SK-N-SH (cell line): ENCODE data around the gene CHRND. TPM values are rescaled to one million over a fixed set of nuclear protein-coding genes. Genes with fewer than 3 reads are reported as not detected.

Experiments
- CTCF ChIA-PET: fragments of 300-600, 350-600 bp; formaldehyde crosslinking; extraction: SDS; loops from one replicate; lab custom pipeline; 2021; lab: Yijun Ruan, JAX
- POLR2A ChIA-PET: fragments of 350-600 bp; sonication (Branson Sonifier 250); formaldehyde crosslinking; extraction: SDS; loops from one replicate; lab custom pipeline; 2020; ENCODE audit warnings: antibody characterized with exemption, inconsistent platforms; lab: Yijun Ruan, JAX
- DNase-seq: peaks from one replicate; pipeline ENCODE4 v3.0.0; 2012
- H2AFZ ChIP-seq: fragments of 200-600 bp; sonication (generic); 2 replicates; pipeline ENCODE4 v1.8.1; 2016; ENCODE audit warnings: antibody characterized with exemption, mild to moderate bottlenecking, low read depth
- H3F3A ChIP-seq: fragments of 200-600 bp; sonication (generic); replicated peaks from 2 replicates; pipeline ENCODE3; 2016; ENCODE audit warnings: antibody characterized with exemption, mild to moderate bottlenecking; ENCODE audit not compliant: insufficient read depth
- H3K27ac ChIP-seq, 2 experiments: fragments of 200-500 bp in 1 of 2; fragments of 200-600 bp in 1 of 2; sonication (Bioruptor generic) in 1 of 2; sonication (generic), shearing (Covaris generic) in 1 of 2; 2 replicates each; pipeline versions ENCODE4 v1.5.1 to v1.6.1; 2014 to 2016; ENCODE audit warnings: low read depth in 2 of 2, inconsistent platforms in 1 of 2, low read length in 1 of 2, mild to moderate bottlenecking in 1 of 2, mixed read lengths in 1 of 2
- H3K27me3 ChIP-seq: fragments of 200-600 bp; sonication (generic), shearing (Covaris generic); 2 replicates; pipeline ENCODE4 v1.6.1; 2016; ENCODE audit warnings: mixed run types; ENCODE audit not compliant: insufficient read depth
- H3K36me3 ChIP-seq, 2 experiments: fragments of 200-500 bp in 1 of 2; fragments of 200-600 bp in 1 of 2; sonication (Bioruptor generic) in 1 of 2; sonication (generic) in 1 of 2; replicated peaks in 1 of 2; 2 replicates each; pipeline versions ENCODE3 to v1.5.1; 2014 to 2016; ENCODE audit warnings: low read length in 1 of 2, mild to moderate bottlenecking in 1 of 2; ENCODE audit not compliant: insufficient read depth in 2 of 2, control insufficient read depth in 1 of 2
- H3K4me1 ChIP-seq, 2 experiments: fragments of 200-500 bp in 1 of 2; fragments of 200-600 bp in 1 of 2; sonication (Bioruptor generic) in 1 of 2; sonication (generic), shearing (Covaris generic) in 1 of 2; 2 replicates each; pipeline versions ENCODE4 v1.5.1 to v1.6.1; 2014 to 2016; ENCODE audit warnings: low read depth in 1 of 2, low read length in 1 of 2, mixed run types in 1 of 2; ENCODE audit not compliant: insufficient read depth in 2 of 2, control insufficient read depth in 1 of 2
- H3K4me2 ChIP-seq: fragments of 200-600 bp; sonication (generic), shearing (Covaris generic); 2 replicates; pipeline ENCODE4 v1.6.1; 2017; ENCODE audit warnings: mixed run types
- H3K4me3 ChIP-seq, 2 experiments: fragments of 200-500 bp in 1 of 2; fragments of 200-600 bp in 1 of 2; sonication (Bioruptor generic) in 1 of 2; sonication (generic), shearing (Covaris generic) in 1 of 2; 2 replicates each; pipeline versions ENCODE4 v1.5.1 to v1.8.1; 2014 to 2016; ENCODE audit warnings: low read depth in 2 of 2, inconsistent platforms in 1 of 2, low read length in 1 of 2, mild to moderate bottlenecking in 1 of 2, mixed read lengths in 1 of 2, moderate library complexity in 1 of 2
- H3K79me2 ChIP-seq: fragments of 200-600 bp; sonication (generic); 2 replicates; pipeline ENCODE4 v1.8.1; 2017; ENCODE audit warnings: mild to moderate bottlenecking; ENCODE audit not compliant: insufficient read depth
- H3K9ac ChIP-seq: fragments of 200-600 bp; sonication (generic); 2 replicates; pipeline ENCODE4 v1.6.1; 2017; ENCODE audit warnings: mixed run types
- H3K9me2 ChIP-seq: fragments of 200-600 bp; sonication (generic); 2 replicates; pipeline ENCODE4 v1.6.1; 2017; ENCODE audit warnings: mixed run types
- H3K9me3 ChIP-seq: fragments of 200-600 bp; sonication (generic); 2 replicates; pipeline ENCODE4 v1.6.1; 2017; ENCODE audit warnings: mixed run types, mild to moderate bottlenecking, moderate library complexity
- H4K20me1 ChIP-seq: fragments of 200-600 bp; sonication (generic); 2 replicates; pipeline ENCODE4 v1.6.1; 2017; ENCODE audit warnings: mild to moderate bottlenecking, mixed run types; ENCODE audit not compliant: insufficient read depth
- CTCF ChIP-seq: fragments of 200-600 bp; sonication (generic); IDR thresholded peaks from 2 replicates; pipeline ENCODE4 v1.6.1; 2017; ENCODE audit warnings: antibody characterized with exemption, mild to moderate bottlenecking, moderate library complexity
- ELF1 ChIP-seq: IDR thresholded peaks from 2 replicates; pipeline ENCODE4 v1.4.0; 2012
- FOSL2 ChIP-seq: IDR thresholded peaks from 2 replicates; pipeline ENCODE4 v1.4.0; 2012; ENCODE audit warnings: low read depth, mild to moderate bottlenecking, moderate library complexity, borderline replicate concordance
- FOXJ3 ChIP-seq: sonication (generic); formaldehyde crosslinking; IDR thresholded peaks from 2 replicates; pipeline ENCODE4 v1.5.1; 2020; ENCODE audit warnings: mild to moderate bottlenecking, missing genetic modification reagents
- FOXM1 ChIP-seq: IDR thresholded peaks from 2 replicates; pipeline ENCODE4 v1.4.0; 2012; ENCODE audit warnings: low read depth, mild to moderate bottlenecking
- GABPA ChIP-seq: IDR thresholded peaks from 2 replicates; pipeline ENCODE4 v1.4.0; 2012; ENCODE audit warnings: low read depth, mild to moderate bottlenecking
- GATA2 ChIP-seq: sonication (generic); formaldehyde crosslinking; IDR thresholded peaks from 2 replicates; pipeline ENCODE4 v1.5.0; 2020; ENCODE audit warnings: mild to moderate bottlenecking, missing genetic modification reagents
- NRF1 ChIP-seq: IDR thresholded peaks from 2 replicates; pipeline ENCODE4 v1.6.1; 2012; ENCODE audit warnings: low read depth, mild to moderate bottlenecking, low read length
- RAD21 ChIP-seq: IDR thresholded peaks from 2 replicates; pipeline ENCODE4 v1.6.1; 2012; ENCODE audit warnings: mild to moderate bottlenecking, low read length
- RFX5 ChIP-seq: IDR thresholded peaks from 2 replicates; pipeline ENCODE4 v1.6.1; 2012; ENCODE audit warnings: mild to moderate bottlenecking, improper control_type of control experiment, low read length
- RXRA ChIP-seq: IDR thresholded peaks from 2 replicates; pipeline ENCODE4 v1.4.0; 2012; ENCODE audit warnings: low read depth, mild to moderate bottlenecking, borderline replicate concordance
- SIN3A ChIP-seq: IDR thresholded peaks from 2 replicates; pipeline ENCODE4 v1.6.1; 2012; ENCODE audit warnings: low read depth, mild to moderate bottlenecking, low read length, moderate library complexity, borderline replicate concordance
- TEAD4 ChIP-seq: IDR thresholded peaks from 2 replicates; pipeline ENCODE4 v1.4.0; 2012; ENCODE audit warnings: mild to moderate bottlenecking, borderline replicate concordance; ENCODE audit not compliant: insufficient read depth
- WGBS: methylation state at CpG from one replicate; pipeline ENCODE4 v1.1.6; 2017; ENCODE audit warnings: low lambda C conversion rate; 5-methylcytosine and 5-hydroxymethylcytosine counted together
- polyA plus RNA-seq, 3 experiments: library from polyadenylated mRNA; depleted of rRNA; stranded (reverse); fragments of >200 nt; gene quantifications; 2 replicates each; pipeline ENCODE4 v1.2.3, GENCODE V29; 2012
- TF ChIP-seq, protein P1 (sequence below): fragments of 150-350 bp; IDR thresholded peaks from 2 replicates; pipeline ENCODE4 v1.6.1; 2017; ENCODE audit warnings: antibody characterized with exemption, low read length, low read depth, borderline replicate concordance
- TF ChIP-seq, protein P2 (sequence below): IDR thresholded peaks from 2 replicates; pipeline ENCODE4 v1.6.1; 2012; ENCODE audit warnings: mild to moderate bottlenecking, low read depth, low read length, moderate library complexity

Gene CHRND
- polyA plus RNA-seq, 1 of the 3 experiments (the other 2 are of a cell fraction), result 0.12 TPM

DNA sequence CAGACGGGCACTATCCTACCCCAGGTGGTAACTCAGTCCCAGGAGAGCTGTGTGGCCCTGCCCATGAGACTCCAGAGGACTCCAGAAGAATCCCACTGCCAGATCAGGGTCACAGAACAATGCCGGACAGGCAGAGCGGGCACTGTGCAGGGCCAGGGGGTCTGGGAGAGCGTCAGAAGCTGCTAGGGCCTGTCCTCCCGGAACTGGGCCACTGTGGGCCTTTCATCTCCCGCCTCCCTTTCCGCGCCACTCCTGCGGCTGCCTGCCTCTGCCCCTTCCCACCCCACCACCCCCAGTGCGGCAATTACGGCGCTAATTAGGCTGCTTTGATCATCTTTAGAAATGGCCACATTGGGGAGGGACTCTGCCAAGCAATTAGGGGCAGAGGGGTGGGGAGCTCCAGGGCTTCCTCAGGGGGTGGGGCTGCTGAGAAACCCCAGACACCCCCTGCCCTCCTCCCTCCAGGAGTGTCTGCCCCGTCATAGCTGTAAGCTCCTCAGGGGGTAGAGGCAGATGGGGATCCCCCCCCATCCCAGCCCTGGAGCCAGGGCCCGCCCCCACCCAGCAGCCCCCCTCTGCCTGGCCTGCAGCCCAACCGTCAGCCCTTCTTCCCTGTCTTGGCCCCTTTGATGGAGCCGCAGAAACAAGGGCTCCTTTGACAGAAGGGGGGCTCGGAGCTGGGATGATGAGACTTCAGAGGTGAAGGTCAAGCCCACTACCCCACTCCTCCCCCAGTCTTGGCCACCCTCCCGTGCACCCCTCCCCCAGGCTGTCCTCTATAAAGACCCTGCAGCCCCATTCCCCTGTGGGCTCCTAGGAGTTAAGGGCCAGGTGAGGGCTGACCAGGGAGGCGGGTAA is 6.2 kb upstream of the CHRND start, which contains the start of gene PRSS56:
PRSS56 (plus strand) TSS at position 808 of the 858 bp plus-strand sequence. CDS start 211 bp downstream, outside the sequence.
- TF ChIP-seq, protein P1, sequence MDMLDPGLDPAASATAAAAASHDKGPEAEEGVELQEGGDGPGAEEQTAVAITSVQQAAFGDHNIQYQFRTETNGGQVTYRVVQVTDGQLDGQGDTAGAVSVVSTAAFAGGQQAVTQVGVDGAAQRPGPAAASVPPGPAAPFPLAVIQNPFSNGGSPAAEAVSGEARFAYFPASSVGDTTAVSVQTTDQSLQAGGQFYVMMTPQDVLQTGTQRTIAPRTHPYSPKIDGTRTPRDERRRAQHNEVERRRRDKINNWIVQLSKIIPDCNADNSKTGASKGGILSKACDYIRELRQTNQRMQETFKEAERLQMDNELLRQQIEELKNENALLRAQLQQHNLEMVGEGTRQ, result no peak
- TF ChIP-seq, protein P2, sequence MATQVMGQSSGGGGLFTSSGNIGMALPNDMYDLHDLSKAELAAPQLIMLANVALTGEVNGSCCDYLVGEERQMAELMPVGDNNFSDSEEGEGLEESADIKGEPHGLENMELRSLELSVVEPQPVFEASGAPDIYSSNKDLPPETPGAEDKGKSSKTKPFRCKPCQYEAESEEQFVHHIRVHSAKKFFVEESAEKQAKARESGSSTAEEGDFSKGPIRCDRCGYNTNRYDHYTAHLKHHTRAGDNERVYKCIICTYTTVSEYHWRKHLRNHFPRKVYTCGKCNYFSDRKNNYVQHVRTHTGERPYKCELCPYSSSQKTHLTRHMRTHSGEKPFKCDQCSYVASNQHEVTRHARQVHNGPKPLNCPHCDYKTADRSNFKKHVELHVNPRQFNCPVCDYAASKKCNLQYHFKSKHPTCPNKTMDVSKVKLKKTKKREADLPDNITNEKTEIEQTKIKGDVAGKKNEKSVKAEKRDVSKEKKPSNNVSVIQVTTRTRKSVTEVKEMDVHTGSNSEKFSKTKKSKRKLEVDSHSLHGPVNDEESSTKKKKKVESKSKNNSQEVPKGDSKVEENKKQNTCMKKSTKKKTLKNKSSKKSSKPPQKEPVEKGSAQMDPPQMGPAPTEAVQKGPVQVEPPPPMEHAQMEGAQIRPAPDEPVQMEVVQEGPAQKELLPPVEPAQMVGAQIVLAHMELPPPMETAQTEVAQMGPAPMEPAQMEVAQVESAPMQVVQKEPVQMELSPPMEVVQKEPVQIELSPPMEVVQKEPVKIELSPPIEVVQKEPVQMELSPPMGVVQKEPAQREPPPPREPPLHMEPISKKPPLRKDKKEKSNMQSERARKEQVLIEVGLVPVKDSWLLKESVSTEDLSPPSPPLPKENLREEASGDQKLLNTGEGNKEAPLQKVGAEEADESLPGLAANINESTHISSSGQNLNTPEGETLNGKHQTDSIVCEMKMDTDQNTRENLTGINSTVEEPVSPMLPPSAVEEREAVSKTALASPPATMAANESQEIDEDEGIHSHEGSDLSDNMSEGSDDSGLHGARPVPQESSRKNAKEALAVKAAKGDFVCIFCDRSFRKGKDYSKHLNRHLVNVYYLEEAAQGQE, result no peak
- TF ChIP-seq SIN3A (no peak), FOXM1 (no peak), FOXJ3 (no peak), ELF1 (no peak), GATA2 (CRISPR knock-in tag) (no peak), RAD21 (no peak), GABPA (no peak), FOSL2 (no peak)
- H3K79me2 ChIP-seq, result no peaks in the 10 kb centered on the region
- H3F3A ChIP-seq, result no peaks in the 10 kb centered on the region
- H3K27ac ChIP-seq, result no peak within 1 kb of the TSS
- no peak within 1 kb of the TSS for H3K9ac ChIP-seq
- no peaks in the 10 kb centered on the region for H3K9me2 ChIP-seq
- H3K4me1 ChIP-seq, result peaks cover 0 to 17% of the 10 kb centered on the region in 2 experiments; a peak in 1 of 4 replicates
- no peak within 1 kb of the TSS for H3K4me2 ChIP-seq
- no peak within 1 kb of the TSS for H2AFZ ChIP-seq
- H3K4me3 ChIP-seq, result no peak within 1 kb of the TSS
- no peaks in the 10 kb centered on the region for H3K36me3 ChIP-seq
- DNase-seq, result no peak
- H4K20me1 ChIP-seq, result no peaks in the 10 kb centered on the region
- ChIA-PET CTCF (interaction anchor here (1.1 to 9.7 kb wide), 15 partner anchors 8 to 619 kb away, joined by 3 to 196 read pairs (median 17); no protein-coding TSS in a partner anchor), POLR2A (no interaction called here)
- peaks cover 29% of the 10 kb centered on the region for H3K27me3 ChIP-seq
- WGBS, result 72% methylated on average over 18 of the region's 19 CpGs
- H3K9me3 ChIP-seq, result no peaks in the 10 kb centered on the region

GRCh38 chr2:232520489-232520888 is 5.5 kb upstream of the CHRND start:
- CTCF ChIA-PET, result interaction anchor here (1.1 to 9.7 kb wide), 14 partner anchors 9 to 595 kb away, joined by 3 to 196 read pairs (median 28); no protein-coding TSS in a partner anchor
- TF ChIP-seq RXRA (no peak), CTCF (no peak), RFX5 (no peak), NRF1 (no peak), GABPA (no peak), TEAD4 (no peak)
- TF ChIP-seq, protein P2, result no peak

More at GRCh38 chr2:232520489-232520888, 5.5 kb upstream of the CHRND start:
- Histone ChIP-seq H3K4me3 (no peak overlapping the region), H3K9ac (no peak overlapping the region), H3K4me1 (peaks cover 0 to 21% of the 10 kb centered on the region in 2 experiments; a peak in 1 of 4 replicates), H3K4me2 (no peak overlapping the region), H3K27ac (no peak overlapping the region), H4K20me1 (no peaks in the 10 kb centered on the region), H3K27me3 (peaks cover 29% of the 10 kb centered on the region), H3K79me2 (no peaks in the 10 kb centered on the region), H2AFZ (no peak overlapping the region), H3F3A (no peaks in the 10 kb centered on the region), H3K9me2 (no peaks in the 10 kb centered on the region), H3K36me3 (no peaks in the 10 kb centered on the region), H3K9me3 (no peaks in the 10 kb centered on the region)
- POLR2A ChIA-PET, result no interaction called here
- no peak for DNase-seq
- WGBS, result 63% methylated on average over 15 of the region's 15 CpGs
